GM19452 (cell line): ENCODE measurements around the gene CCDC93.

ENCODE experiments used
- ATAC-seq: cut with Tn5 transposase; IDR thresholded peaks from one replicate; pipeline ENCODE4 v1.9.1; 2021; ENCODE audit not compliant: unreplicated experiment

Gene CCDC93

GRCh38 chr2:118013724-118014491 is at the start of gene CCDC93:
Gene CCDC93 (minus strand): TSS chr2:118014070. CDS start chr2:118013995, 75 bp downstream.
- ATAC-seq, result peak; percentile 86

- no peak for ATAC-seq
Observed at GRCh38 chr2:118062669-118063068, 48.8 kb upstream of the CCDC93 start.

GRCh38 chr2:118062048-118062447 is 48.2 kb upstream of the CCDC93 start:
- ATAC-seq, result no peak

GRCh38 chr2:118061135-118061955 is 47.5 kb upstream of the CCDC93 start:
- no peak for ATAC-seq

- ATAC-seq, result no peak
Observed at GRCh38 chr2:118059919-118060478, 46.1 kb upstream of the CCDC93 start.

- ATAC-seq, result no peak
Observed at GRCh38 chr2:118058951-118059350, 45.1 kb upstream of the CCDC93 start.

- no peak for ATAC-seq
Observed at GRCh38 chr2:118056801-118057200, 42.9 kb upstream of the CCDC93 start.

- ATAC-seq, result peak; percentile 81
Observed at GRCh38 chr2:118056165-118056534, 42.3 kb upstream of the CCDC93 start.

- ATAC-seq, result peak; percentile 81
Observed at GRCh38 chr2:118055512-118056164, 41.8 kb upstream of the CCDC93 start.

GRCh38 chr2:118054213-118055008 is 40.5 kb upstream of the CCDC93 start:
- ATAC-seq, result no peak

GRCh38 chr2:118053681-118054080 is 39.8 kb upstream of the CCDC93 start:
- ATAC-seq, result no peak

GRCh38 chr2:118052474-118052873 is 38.6 kb upstream of the CCDC93 start:
- ATAC-seq, result no peak

GRCh38 chr2:118051826-118052358 is 38.0 kb upstream of the CCDC93 start:
- ATAC-seq, result no peak

- ATAC-seq, result no peak
Observed at GRCh38 chr2:118050974-118051373, 37.1 kb upstream of the CCDC93 start.

GRCh38 chr2:118050386-118050785 is 36.5 kb upstream of the CCDC93 start:
- no peak for ATAC-seq

- ATAC-seq, result peak; percentile 71
Observed at GRCh38 chr2:118049816-118050140, 35.9 kb upstream of the CCDC93 start.

GRCh38 chr2:118049140-118049815 is 35.4 kb upstream of the CCDC93 start:
- ATAC-seq, result no peak

GRCh38 chr2:118048401-118048800 is 34.5 kb upstream of the CCDC93 start:
- ATAC-seq, result no peak

- ATAC-seq, result no peak
Observed at GRCh38 chr2:118047380-118047826, 33.5 kb upstream of the CCDC93 start.
